H1 (cell line): ENCODE results near the gene PAQR8. TPM values are rescaled to one million over a fixed set of nuclear protein-coding genes. Genes with fewer than 3 reads are reported as not detected.

Experiments
- CTCF ChIA-PET: fragments of 300-600 bp; sonication (Branson Sonifier 250); formaldehyde crosslinking; loops from one replicate; lab custom pipeline; 2021; ENCODE audit not compliant: partially characterized antibody; lab: Charles Lee
- POLR2A ChIA-PET: fragments of 300-600 bp; sonication (Branson Sonifier 250); formaldehyde crosslinking; loops from one replicate; lab custom pipeline; 2021; ENCODE audit warnings: inconsistent platforms; ENCODE audit not compliant: partially characterized antibody; lab: Charles Lee
- DNase-seq, 2 experiments: peaks; one replicate each; pipeline versions ENCODE4 v3.0.0 to v3.0.0-alpha.2; 2010 to 2022; ENCODE audit warnings: low spot score in 2 of 2, low read depth in 1 of 2, mixed read lengths in 1 of 2
- FAIRE-seq: peaks from 2 replicates; lab custom pipeline; 2011; peaks lifted over from hg19 to GRCh38; lab: Jason Lieb, UNC
- H2AFZ ChIP-seq: 2 replicates; pipeline ENCODE4 v1.8.1; 2012; ENCODE audit warnings: low read length, inconsistent platforms
- H2AK5ac ChIP-seq: 2 replicates; pipeline ENCODE4 v1.6.1; 2013; ENCODE audit warnings: low read depth, low read length
- H2BK120ac ChIP-seq: replicated peaks from 2 replicates; pipeline ENCODE3; 2013; ENCODE audit warnings: low read depth, low read length, inconsistent platforms
- H2BK12ac ChIP-seq: 2 replicates; pipeline ENCODE4 v1.6.1; 2013; ENCODE audit warnings: low read depth, low read length
- H2BK15ac ChIP-seq: 2 replicates; pipeline ENCODE4 v1.6.1; 2013; ENCODE audit warnings: low read length
- H2BK20ac ChIP-seq: 2 replicates; pipeline ENCODE4 v1.6.1; 2013; ENCODE audit warnings: low read length
- H2BK5ac ChIP-seq: 2 replicates; pipeline ENCODE4 v1.6.1; 2013; ENCODE audit warnings: low read depth, low read length
- H3K14ac ChIP-seq: 2 replicates; pipeline ENCODE4 v1.6.1; 2013; ENCODE audit warnings: inconsistent platforms; ENCODE audit not compliant: insufficient read length
- H3K18ac ChIP-seq: 2 replicates; pipeline ENCODE4 v1.6.1; 2013; ENCODE audit warnings: low read length; ENCODE audit errors: extremely low read depth
- H3K23ac ChIP-seq: 2 replicates; pipeline ENCODE4 v1.6.1; 2013; ENCODE audit warnings: inconsistent platforms; ENCODE audit not compliant: insufficient read length
- H3K23me2 ChIP-seq: 2 replicates; pipeline ENCODE4 v1.6.1; 2013; ENCODE audit warnings: low read depth, low read length
- H3K27ac ChIP-seq: 2 replicates; pipeline ENCODE4 v1.6.1; 2011; ENCODE audit warnings: low read depth, low read length, inconsistent platforms
- H3K27me3 ChIP-seq, 4 experiments: replicated peaks in 1 of 4; 1 replicate in 1 of 4; 2 replicates in 3 of 4; pipeline versions ENCODE4 v1.6.1 to v1.8.1; 2011 to 2013; ENCODE audit warnings: low read length in 3 of 4, mild to moderate bottlenecking in 3 of 4, inconsistent platforms in 2 of 4, mixed read lengths in 2 of 4, moderate library complexity in 1 of 4; ENCODE audit not compliant: control insufficient read depth in 3 of 4, insufficient read depth in 3 of 4; ENCODE audit errors: extremely low read depth in 1 of 4
- H3K36me3 ChIP-seq, 4 experiments: 2 replicates each; pipeline versions ENCODE4 v1.6.1 to v1.8.1; 2011 to 2013; ENCODE audit warnings: mild to moderate bottlenecking in 4 of 4, low read length in 3 of 4, moderate library complexity in 2 of 4, control low read depth in 1 of 4, inconsistent platforms in 1 of 4; ENCODE audit not compliant: insufficient read depth in 4 of 4, control insufficient read depth in 2 of 4
- H3K4ac ChIP-seq: replicated peaks from 2 replicates; pipeline ENCODE3; 2013; ENCODE audit warnings: low read length, low read depth, mixed read lengths, inconsistent platforms; ENCODE audit not compliant: insufficient read length
- H3K4me1 ChIP-seq, 4 experiments: replicated peaks in 1 of 4; 1 replicate in 1 of 4; 2 replicates in 3 of 4; pipeline versions ENCODE4 v1.6.1 to v1.8.1; 2011 to 2013; ENCODE audit warnings: low read length in 3 of 4, inconsistent platforms in 2 of 4, mixed read lengths in 1 of 4; ENCODE audit not compliant: insufficient read depth in 4 of 4, control insufficient read depth in 3 of 4
- H3K4me2 ChIP-seq, 2 experiments: 2 replicates each; pipeline versions ENCODE4 v1.6.1 to v1.8.1; 2011 to 2013; ENCODE audit warnings: low read depth in 2 of 2, low read length in 2 of 2, control low read depth in 1 of 2, inconsistent platforms in 1 of 2, mild to moderate bottlenecking in 1 of 2; ENCODE audit not compliant: insufficient read depth in 1 of 2
- H3K4me3 ChIP-seq, 4 experiments: fragments of 200-600, 300-600 bp in 1 of 4; sonication (generic), shearing (Covaris generic), sonication (Bioruptor Twin) in 1 of 4; 2 replicates each; pipeline versions ENCODE4 v1.5.1 to v1.8.1; 2011 to 2016; ENCODE audit warnings: low read length in 4 of 4, low read depth in 3 of 4, control low read depth in 2 of 4, inconsistent platforms in 2 of 4, mild to moderate bottlenecking in 2 of 4, mixed read lengths in 1 of 4, moderate library complexity in 1 of 4; ENCODE audit not compliant: insufficient read depth in 2 of 4; ENCODE audit errors: extremely low read depth in 1 of 4
- H3K56ac ChIP-seq: replicated peaks from 2 replicates; pipeline ENCODE3; 2013; ENCODE audit warnings: low read depth, mild to moderate bottlenecking, mixed read lengths, low read length, inconsistent platforms; ENCODE audit not compliant: insufficient read length
- H3K79me1 ChIP-seq: 2 replicates; pipeline ENCODE4 v1.6.1; 2013; ENCODE audit warnings: low read depth, low read length, control low read depth
- H3K79me2 ChIP-seq, 2 experiments: 2 replicates each; pipeline versions ENCODE4 v1.6.1 to v1.8.1; 2012 to 2013; ENCODE audit warnings: low read length in 2 of 2, mild to moderate bottlenecking in 2 of 2, inconsistent platforms in 1 of 2; ENCODE audit not compliant: insufficient read depth in 2 of 2, control insufficient read depth in 1 of 2
- H3K9ac ChIP-seq, 4 experiments: replicated peaks in 1 of 4; 1 replicate in 1 of 4; 2 replicates in 3 of 4; pipeline versions ENCODE4 v1.6.1 to v1.8.1; 2011 to 2013; ENCODE audit warnings: low read depth in 3 of 4, low read length in 3 of 4, control low read depth in 2 of 4, mild to moderate bottlenecking in 2 of 4, moderate library complexity in 2 of 4, inconsistent platforms in 1 of 4; ENCODE audit errors: extremely low read depth in 1 of 4
- H3K9me3 ChIP-seq, 2 experiments: 2 replicates each; pipeline versions ENCODE4 v1.6.1 to v1.8.1; 2012 to 2013; ENCODE audit warnings: mild to moderate bottlenecking in 2 of 2, moderate library complexity in 2 of 2, control low read depth in 1 of 2, inconsistent platforms in 1 of 2, low read depth in 1 of 2, low read length in 1 of 2, mixed read lengths in 1 of 2; ENCODE audit not compliant: insufficient read depth in 2 of 2
- H4K20me1 ChIP-seq, 2 experiments: replicated peaks in 1 of 2; 2 replicates each; pipeline versions ENCODE3 to v1.8.1; 2011 to 2013; ENCODE audit warnings: inconsistent platforms in 2 of 2, low read length in 2 of 2, mild to moderate bottlenecking in 1 of 2; ENCODE audit not compliant: insufficient read depth in 2 of 2, control insufficient read depth in 1 of 2
- H4K5ac ChIP-seq: 2 replicates; pipeline ENCODE4 v1.6.1; 2013; ENCODE audit warnings: low read length, low read depth, mixed read lengths, inconsistent platforms; ENCODE audit not compliant: insufficient read length
- H4K8ac ChIP-seq: 2 replicates; pipeline ENCODE4 v1.8.0; 2013; ENCODE audit warnings: mild to moderate bottlenecking, moderate library complexity, low read length, inconsistent platforms; ENCODE audit not compliant: insufficient read depth; ENCODE audit errors: extremely low read depth
- H4K91ac ChIP-seq: replicated peaks from 2 replicates; pipeline ENCODE3; 2013; ENCODE audit warnings: low read length, mixed read lengths, inconsistent platforms; ENCODE audit not compliant: insufficient read length
- JUN ChIP-seq: IDR thresholded peaks from 2 replicates; pipeline ENCODE4 v1.6.1; 2011; ENCODE audit warnings: low read depth, mild to moderate bottlenecking, improper control_type of control experiment, low read length
- JUND ChIP-seq: IDR thresholded peaks from 2 replicates; pipeline ENCODE4 v1.6.1; 2011; ENCODE audit warnings: mild to moderate bottlenecking, improper control_type of control experiment, low read length
- KDM1A ChIP-seq: fragments of 200-600, 300-600 bp; sonication (generic); IDR thresholded peaks from 2 replicates; pipeline ENCODE4 v1.7.1; 2016; ENCODE audit warnings: mild to moderate bottlenecking, low read length, borderline replicate concordance
- SP2 ChIP-seq: IDR thresholded peaks from 2 replicates; pipeline ENCODE4 v1.6.1; 2012; ENCODE audit warnings: mild to moderate bottlenecking, low read length, inconsistent platforms
- TAF7 ChIP-seq: optimal IDR thresholded peaks from 2 replicates; pipeline ENCODE3; 2011; ENCODE audit warnings: low read depth, mild to moderate bottlenecking, inconsistent platforms, low read length, moderate library complexity, borderline replicate concordance
- USF2 ChIP-seq: IDR thresholded peaks from 2 replicates; pipeline ENCODE4 v1.6.1; 2011; ENCODE audit warnings: low read length, improper control_type of control experiment
- WGBS, 2 experiments: shearing (Covaris generic) in 1 of 2; methylation state at CpG; one replicate each; pipeline versions ENCODE4 v1.1.6 to v1.1.7; 2013 to 2015; ENCODE audit warnings: low lambda C conversion rate in 2 of 2, mixed read lengths in 2 of 2, inconsistent platforms in 1 of 2, low coverage in 1 of 2, missing lambda C conversion rate in 1 of 2; ENCODE audit not compliant: insufficient replicate concordance in 2 of 2, insufficient coverage in 1 of 2, insufficient read length in 1 of 2; ENCODE audit errors: extremely low coverage in 1 of 2, missing lambda C conversion rate in 1 of 2; 5-methylcytosine and 5-hydroxymethylcytosine counted together
- polyA plus RNA-seq, 7 experiments: library from polyadenylated mRNA; depleted of rRNA in 3 of 7; stranded (reverse) in 5 of 7; unstranded in 2 of 7; fragments of >200 nt in 5 of 7; fragments of 200-250 nt in 2 of 7; gene quantifications; 1 replicate in 5 of 7; 2 replicates in 1 of 7; 4 replicates in 1 of 7; pipeline versions ENCODE4 v1.2.1 to v1.2.3, GENCODE V29; 2011 to 2013; ENCODE audit warnings: missing spikeins in 2 of 7, mixed read lengths in 2 of 7
- total RNA-seq: library from RNA; stranded (reverse); fragmentation: NEBNext Ultra II Directional; extraction: Animal tissue kit (Norgen Biotek cat#: 25700); gene quantifications from 2 replicates; pipeline ENCODE4 v1.2.1, GENCODE V29; 2021

The PAQR8 gene
- total and polyA plus RNA-seq, 2 of the 8 experiments (the other 6 are each of a cell fraction or from before 2014, with no cell fraction given), result 7.6 to 9.6 TPM

DNA sequence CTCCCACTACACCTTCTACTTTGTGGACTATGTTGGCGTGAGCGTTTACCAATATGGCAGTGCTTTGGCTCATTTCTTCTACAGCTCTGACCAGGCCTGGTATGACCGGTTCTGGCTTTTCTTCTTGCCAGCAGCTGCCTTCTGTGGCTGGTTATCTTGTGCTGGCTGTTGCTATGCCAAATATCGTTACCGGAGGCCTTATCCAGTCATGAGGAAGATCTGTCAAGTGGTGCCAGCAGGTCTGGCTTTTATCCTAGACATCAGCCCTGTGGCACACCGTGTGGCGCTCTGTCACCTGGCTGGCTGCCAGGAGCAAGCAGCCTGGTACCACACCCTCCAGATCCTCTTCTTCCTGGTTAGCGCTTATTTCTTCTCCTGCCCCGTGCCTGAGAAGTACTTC is 41.7 kb downstream of the PAQR8 start:
- ChIA-PET CTCF (interaction anchor here (1.0 to 11.2 kb wide), 5 partner anchors 9 to 258 kb away, joined by 4 to 175 read pairs (median 18); partner anchors contain the start of gene MCM3), POLR2A (interaction anchor here (9.5 kb wide), 1 partner anchor 119 kb away, joined by 75 read pairs; the partner anchor contains the start of gene MCM3)
- Histone ChIP-seq H3K36me3 (peaks cover 0 to 6% (median 0%) of the 10 kb centered on the region in 4 experiments; a peak in 2 of 8 replicates), H3K56ac (no peak overlapping the region), H3K18ac (no peak overlapping the region), H3K9ac (no peak overlapping the region), H3K4me3 (no peak overlapping the region), H2BK15ac (no peak overlapping the region), H3K79me1 (no peaks in the 10 kb centered on the region), H3K4me1 (peaks cover 0 to 4% (median 3%) of the 10 kb centered on the region in 4 experiments; a peak in 3 of 7 replicates), H3K4ac (no peak overlapping the region), H3K27me3 (no peaks in the 10 kb centered on the region), H3K23ac (no peak overlapping the region), H3K27ac (no peak overlapping the region), H3K4me2 (no peak overlapping the region), H4K20me1 (no peaks in the 10 kb centered on the region), H4K5ac (no peak overlapping the region), H3K9me3 (no peaks in the 10 kb centered on the region), H3K23me2 (no peaks in the 10 kb centered on the region), H2BK120ac (no peak overlapping the region), H2AK5ac (no peak overlapping the region), H2BK20ac (no peak overlapping the region), H4K91ac (no peak overlapping the region), H3K79me2 (no peaks in the 10 kb centered on the region), H2BK12ac (no peak overlapping the region), H2BK5ac (no peak overlapping the region), H3K14ac (no peak overlapping the region), H4K8ac (no peak overlapping the region), H2AFZ (no peak overlapping the region)
- DNase-seq (no peak), FAIRE-seq (no peak)
- TF ChIP-seq JUND (no peak), KDM1A (no peak), TAF7 (no peak), SP2 (no peak), JUN (no peak), USF2 (no peak)
- WGBS, 2 experiments, result 93% methylated on average over 9 of the region's 9 CpGs; no CpG with 5 or more reads in 1 of the 2 experiments
